Right lobe of liver (tissue), 6 donors: ENCODE data around the gene MYOZ1. TPM values are rescaled to one million over a fixed set of nuclear protein-coding genes. Genes with fewer than 3 reads are reported as not detected.
"Not testable (repeated sequence)": the region's sequence is repeated elsewhere in the genome, so short reads cannot be mapped to it uniquely, and the experiment has no call there.

Source experiments
- ATAC-seq, 4 donors: fragments of 200-7000 bp; cut with Tn5 transposase; one replicate each; pipeline ENCODE4 v1.9.1; 2020; ENCODE audit warnings: mild to moderate bottlenecking in 4 of 4, moderate library complexity in 4 of 4
- DNase-seq, 3 donors: peaks; one replicate each; pipeline ENCODE4 v3.0.0-alpha.2; 2020
- H3K27ac ChIP-seq, 3 donors: fragments of 200-600 bp; one replicate each; pipeline ENCODE4 v1.8.0; 2022
- H3K27me3 ChIP-seq, 2 donors: fragments of 200-600 bp; one replicate each; pipeline ENCODE4 v1.8.0; 2022
- H3K36me3 ChIP-seq, 4 donors: fragments of 200-600 bp; sonication (generic) in 1 of 4; one replicate each; pipeline versions ENCODE4 v1.5.1 to v1.8.0; 2017 to 2022; ENCODE audit warnings: control low read depth in 1 of 4
- H3K4me1 ChIP-seq, 4 donors: fragments of 200-600 bp; sonication (generic) in 1 of 4; one replicate each; pipeline versions ENCODE4 v1.5.1 to v1.8.0; 2017 to 2022; ENCODE audit warnings: control low read depth in 1 of 4
- H3K4me3 ChIP-seq, 3 donors: fragments of 200-600 bp; one replicate each; pipeline ENCODE4 v1.8.0; 2022
- H3K9me3 ChIP-seq, 4 donors: fragments of 200-600 bp; sonication (generic) in 1 of 4; one replicate each; pipeline versions ENCODE4 v1.5.1 to v1.8.0; 2017 to 2022; ENCODE audit warnings: control low read depth in 1 of 4
- CTCF ChIP-seq, 4 donors: fragments of 200-600 bp in 3 of 4; fragments of 450-650 bp in 1 of 4; IDR thresholded peaks; one replicate each; pipeline versions ENCODE4 v1.5.1 to v1.8.0; 2016 to 2022; ENCODE audit warnings: antibody characterized with exemption in 4 of 4, mild to moderate bottlenecking in 2 of 4
- POLR2A ChIP-seq: fragments of 450-650 bp; IDR thresholded peaks from one replicate; pipeline ENCODE4 v1.6.1; 2017; ENCODE audit warnings: antibody characterized with exemption, mild to moderate bottlenecking
- WGBS: methylation state at CpG from one replicate; pipeline ENCODE4 v1.1.6; 2018; ENCODE audit warnings: low coverage, low lambda C conversion rate; ENCODE audit not compliant: insufficient coverage; ENCODE audit errors: missing lambda C conversion rate; 5-methylcytosine and 5-hydroxymethylcytosine counted together
- intact Hi-C, 2 donors: fragments of 100-400 bp; cut with DNase I; formaldehyde crosslinking; loops; one replicate each; pipeline versions ENCODE4 v1.11.2 to v1.14.1; 2022
- total RNA-seq, 6 experiments: library from RNA; depleted of rRNA in 2 of 6; stranded (reverse); fragments of >200 nt in 2 of 6; fragmentation: NEBNext Ultra II Directional in 3 of 6; extraction: Animal tissue kit (Norgen Biotek cat#: 25700) in 3 of 6; gene quantifications; one replicate each; pipeline versions ENCODE4 v1.1.0 to v1.2.4, GENCODE V29; 2016 to 2023
- donor health status: DM: no; HTN: yes; CAD: no.
- donor health status: DM: no; HTN: no; CAD: no.
- donor health status: DM: no; HTN: no; CAD: no.
- donor health status: DM: no; HTN: yes; CAD: no.
- donor health status: DM: no; HTN: yes; CAD: no.

The MYOZ1 gene
- total RNA-seq, 6 experiments from 2014 or later = 0.74 to 1.1 TPM; not detected in 4

GRCh38 chr10:73625884-73626752, 15.2 kb downstream of the MYOZ1 start:
- peak; percentile 93 to 95 (median 95) for DNase-seq
- WGBS = 3% methylated on average over 30 of the region's 42 CpGs
- peak overlapping the region in 2 of 3 donors; percentile 19 to 59 for H3K27ac ChIP-seq
- peak overlapping the region; percentile 54 to 78 (median 71) for H3K4me3 ChIP-seq
- ATAC-seq = peak; percentile 98 to 99 (median 98)
- peak; percentile 41 for TF ChIP-seq POLR2A
- no peak for TF ChIP-seq CTCF (IDR thresholded peaks at IDR 0.05)
- intact Hi-C loops = no loop called here
- H3K9me3 ChIP-seq = no peaks in the 10 kb centered on the region
- no peaks in the 10 kb centered on the region for H3K27me3 ChIP-seq
- no peaks in the 10 kb centered on the region for H3K36me3 ChIP-seq
- H3K4me1 ChIP-seq = peaks cover 0 to 7% (median 0%) of the 10 kb centered on the region in 4 donors

- Histone ChIP-seq H3K9me3 (no peaks in the 10 kb centered on the region), H3K27me3 (no peaks in the 10 kb centered on the region), H3K4me3 (peak overlapping the region; percentile 54 to 78 (median 71)), H3K27ac (peak overlapping the region in 2 of 3 donors; percentile 7 to 8), H3K36me3 (no peaks in the 10 kb centered on the region), H3K4me1 (peaks cover 0 to 7% (median 0%) of the 10 kb centered on the region in 4 donors)
- DNase-seq (peak in 2 of 3 donors; percentile 29 to 48), ATAC-seq (peak; percentile 28 to 50 (median 38))
- no peak for TF ChIP-seq CTCF (IDR thresholded peaks at IDR 0.05)
- no peak for TF ChIP-seq POLR2A
- under 1% methylated on average over 43 of the region's 46 CpGs for WGBS
- intact Hi-C loops = no loop called here
These were observed 16.0 kb downstream of the MYOZ1 start for GRCh38 chr10:73625004-73625883.

GRCh38 chr10:73623056-73623455, 18.2 kb downstream of the MYOZ1 start:
- DNase-seq (no peak), ATAC-seq (no peak)
- Histone ChIP-seq H3K4me1 (peaks cover 0 to 7% (median 0%) of the 10 kb centered on the region in 4 donors), H3K4me3 (no peak overlapping the region), H3K36me3 (no peaks in the 10 kb centered on the region), H3K27ac (no peak overlapping the region), H3K27me3 (no peaks in the 10 kb centered on the region), H3K9me3 (no peaks in the 10 kb centered on the region)
- 86% methylated on average over 4 of the region's 4 CpGs for WGBS
- intact Hi-C loops = no loop called here
- TF ChIP-seq CTCF (IDR thresholded peaks at IDR 0.05) (no peak), POLR2A (no peak)

GRCh38 chr10:73620974-73621373, 20.3 kb downstream of the MYOZ1 start:
- ATAC-seq, H3K27ac ChIP-seq, H3K27me3 ChIP-seq, intact Hi-C loops, H3K9me3 ChIP-seq, H3K4me1 ChIP-seq, H3K36me3 ChIP-seq, DNase-seq, H3K4me3 ChIP-seq: not testable (repeated sequence)
- 83% methylated on average over 12 of the region's 12 CpGs for WGBS

- WGBS = 100% methylated on average over 8 of the region's 8 CpGs
These were observed 24.1 kb downstream of the MYOZ1 start for GRCh38 chr10:73617143-73617542.

More at GRCh38 chr10:73617143-73617542, 24.1 kb downstream of the MYOZ1 start:
- H3K4me3 ChIP-seq, H3K9me3 ChIP-seq, H3K27me3 ChIP-seq, H3K36me3 ChIP-seq, intact Hi-C loops, H3K4me1 ChIP-seq, ATAC-seq, H3K27ac ChIP-seq, DNase-seq: not testable (repeated sequence)
